Hepatocyte (in vitro differentiated cells): ENCODE measurements around the gene RPTOR. TPM values are rescaled to one million over a fixed set of nuclear protein-coding genes. Genes with fewer than 3 reads are reported as not detected.

Source experiments
- DNase-seq: peaks from one replicate; pipeline ENCODE4 v3.0.0-alpha.2; 2016; ENCODE audit warnings: low spot score
- H2AFZ ChIP-seq: fragments of 200-600 bp; sonication (generic); 2 replicates; pipeline ENCODE4 v1.6.0; 2016; ENCODE audit warnings: antibody characterized with exemption, mild to moderate bottlenecking
- H3K27ac ChIP-seq: fragments of 200-600 bp; sonication (generic); 2 replicates; pipeline ENCODE4 v1.5.1; 2016; ENCODE audit warnings: mild to moderate bottlenecking
- H3K27me3 ChIP-seq: fragments of 200-600 bp; sonication (generic); 2 replicates; pipeline ENCODE4 v1.6.1; 2016
- H3K36me3 ChIP-seq: fragments of 200-600 bp; sonication (generic); replicated peaks from 2 replicates; pipeline ENCODE4 v1.5.1; 2016; ENCODE audit warnings: low read depth; ENCODE audit not compliant: insufficient read depth
- H3K4me1 ChIP-seq: fragments of 200-600 bp; sonication (generic); 2 replicates; pipeline ENCODE4 v1.5.1; 2016; ENCODE audit warnings: mild to moderate bottlenecking, moderate library complexity; ENCODE audit not compliant: insufficient read depth
- H3K4me2 ChIP-seq: fragments of 200-600 bp; sonication (generic); 2 replicates; pipeline ENCODE4 v1.6.0; 2016
- H3K4me3 ChIP-seq: fragments of 200-600 bp; sonication (generic); 2 replicates; pipeline ENCODE4 v1.5.1; 2016; ENCODE audit warnings: mild to moderate bottlenecking
- H3K79me2 ChIP-seq: fragments of 200-600 bp; sonication (generic); 2 replicates; pipeline ENCODE4 v1.6.0; 2017; ENCODE audit warnings: mild to moderate bottlenecking
- H3K9me2 ChIP-seq: fragments of 200-600 bp; sonication (generic); replicated peaks from 2 replicates; pipeline ENCODE4 v1.6.0; 2017; ENCODE audit warnings: mild to moderate bottlenecking; ENCODE audit not compliant: insufficient read depth
- H3K9me3 ChIP-seq: fragments of 200-600 bp; sonication (generic); 2 replicates; pipeline ENCODE4 v1.5.1; 2016; ENCODE audit warnings: low read depth, mild to moderate bottlenecking
- H4K20me1 ChIP-seq: fragments of 200-600 bp; sonication (generic); 2 replicates; pipeline ENCODE4 v1.6.0; 2016; ENCODE audit warnings: mild to moderate bottlenecking; ENCODE audit not compliant: insufficient read depth, poor library complexity, severe bottlenecking
- CTCF ChIP-seq: fragments of 200-600 bp; sonication (generic); IDR thresholded peaks from 2 replicates; pipeline ENCODE4 v1.5.1; 2016; ENCODE audit warnings: antibody characterized with exemption, mild to moderate bottlenecking; ENCODE audit not compliant: poor library complexity
- EZH2 ChIP-seq: fragments of 200-600 bp; sonication (generic); IDR thresholded peaks from 2 replicates; pipeline ENCODE4 v1.6.1; 2016; ENCODE audit warnings: antibody characterized with exemption, mild to moderate bottlenecking, borderline replicate concordance
- EZH2phosphoT487 ChIP-seq: fragments of 200-600 bp; sonication (generic); IDR thresholded peaks from one replicate; pipeline ENCODE4 v1.6.1; 2018; ENCODE audit warnings: antibody characterized with exemption, mild to moderate bottlenecking, low read depth, moderate library complexity; ENCODE audit not compliant: unreplicated experiment, severe bottlenecking
- WGBS: methylation state at CpG from one replicate; pipeline ENCODE4 v1.1.6; 2016; ENCODE audit warnings: low lambda C conversion rate; ENCODE audit errors: missing lambda C conversion rate; 5-methylcytosine and 5-hydroxymethylcytosine counted together
- polyA plus RNA-seq: library from polyadenylated mRNA; unstranded; fragments of >200 nt; fragmentation: Nextera tagmentation; extraction: Ambion mirVana; gene quantifications from 2 replicates; pipeline ENCODE4 v1.2.1, GENCODE V29; 2016
- total RNA-seq: library from RNA; depleted of rRNA; stranded (reverse); fragments of >200 nt; gene quantifications from 2 replicates; pipeline ENCODE4 v1.2.3, GENCODE V29; 2014

The RPTOR gene
- total and polyA plus RNA-seq, 2 experiments from 2014 or later, result 14.1 to 20.6 TPM

GRCh38 chr17:80861892-80862291, 317.3 kb downstream of the RPTOR start:
- Histone ChIP-seq H2AFZ (no peak overlapping the region), H3K27me3 (no peaks in the 10 kb centered on the region), H4K20me1 (no peaks in the 10 kb centered on the region), H3K9me3 (no peaks in the 10 kb centered on the region), H3K4me1 (peaks cover 6% of the 10 kb centered on the region), H3K4me2 (no peak overlapping the region), H3K79me2 (no peaks in the 10 kb centered on the region), H3K36me3 (no peaks in the 10 kb centered on the region), H3K27ac (no peak overlapping the region), H3K4me3 (no peak overlapping the region), H3K9me2 (no peaks in the 10 kb centered on the region)
- DNase-seq, result no peak
- 66% methylated on average over 8 of the region's 8 CpGs for WGBS
- TF ChIP-seq EZH2, result no peak
- peak; percentile 10 for TF ChIP-seq CTCF

GRCh38 chr17:80862481-80862961, 317.9 kb downstream of the RPTOR start:
- H3K27me3 ChIP-seq, result no peaks in the 10 kb centered on the region
- no peaks in the 10 kb centered on the region for H3K79me2 ChIP-seq
- H3K9me2 ChIP-seq, result no peaks in the 10 kb centered on the region
- no peaks in the 10 kb centered on the region for H3K36me3 ChIP-seq
- H2AFZ ChIP-seq, result no peak overlapping the region
- H3K4me2 ChIP-seq, result no peak overlapping the region
- H3K4me1 ChIP-seq, result peaks cover 6% of the 10 kb centered on the region
- WGBS, result 95% methylated on average over 20 of the region's 20 CpGs
- TF ChIP-seq EZH2phosphoT487 (no peak), CTCF (no peak), EZH2 (no peak)
- no peak overlapping the region for H3K27ac ChIP-seq
- no peaks in the 10 kb centered on the region for H3K9me3 ChIP-seq
- no peaks in the 10 kb centered on the region for H4K20me1 ChIP-seq
- no peak overlapping the region for H3K4me3 ChIP-seq
- no peak for DNase-seq

GRCh38 chr17:80862978-80863377, 318.3 kb downstream of the RPTOR start:
- Histone ChIP-seq H3K27me3 (no peaks in the 10 kb centered on the region), H2AFZ (no peak overlapping the region), H3K27ac (no peak overlapping the region), H3K9me2 (no peaks in the 10 kb centered on the region), H3K79me2 (no peaks in the 10 kb centered on the region), H4K20me1 (no peaks in the 10 kb centered on the region), H3K9me3 (no peaks in the 10 kb centered on the region), H3K4me2 (no peak overlapping the region), H3K4me3 (no peak overlapping the region), H3K36me3 (no peaks in the 10 kb centered on the region), H3K4me1 (peaks cover 6% of the 10 kb centered on the region)
- TF ChIP-seq EZH2phosphoT487 (no peak), EZH2 (no peak), CTCF (no peak)
- DNase-seq, result no peak
- 99% methylated on average over 10 of the region's 10 CpGs for WGBS

GRCh38 chr17:80863626-80864025, 319.0 kb downstream of the RPTOR start:
- Histone ChIP-seq H3K27ac (no peak overlapping the region), H3K4me2 (no peak overlapping the region), H3K4me1 (peaks cover 6% of the 10 kb centered on the region), H3K9me2 (no peaks in the 10 kb centered on the region), H3K79me2 (no peaks in the 10 kb centered on the region), H3K36me3 (no peaks in the 10 kb centered on the region), H3K27me3 (no peaks in the 10 kb centered on the region), H4K20me1 (no peaks in the 10 kb centered on the region), H2AFZ (no peak overlapping the region), H3K9me3 (no peaks in the 10 kb centered on the region), H3K4me3 (no peak overlapping the region)
- no peak for DNase-seq
- TF ChIP-seq CTCF, result no peak
- no peak for TF ChIP-seq EZH2
- WGBS, result 98% methylated on average over 13 of the region's 13 CpGs
